Liver (tissue), 9 donors: ENCODE results near the gene KCNIP4. TPM values are rescaled to one million over a fixed set of nuclear protein-coding genes. Genes with fewer than 3 reads are reported as not detected.

ENCODE experiments used
- DNase-seq: peaks from one replicate; pipeline ENCODE4 v3.0.0-alpha.2; 2017; ENCODE audit warnings: low spot score
- H3K27ac ChIP-seq, 2 donors: one replicate each; pipeline ENCODE4 v1.7.0; 2013; ENCODE audit warnings: inconsistent platforms in 2 of 2, low read length in 2 of 2, control low read depth in 1 of 2, low read depth in 1 of 2, mild to moderate bottlenecking in 1 of 2
- H3K27me3 ChIP-seq, 4 donors: one replicate each; pipeline versions ENCODE4 v1.6.1 to v1.7.0; 2013; ENCODE audit warnings: low read length in 3 of 4, inconsistent platforms in 1 of 4, mild to moderate bottlenecking in 1 of 4, moderate library complexity in 1 of 4; ENCODE audit not compliant: control insufficient read depth in 4 of 4, insufficient read depth in 4 of 4
- H3K36me3 ChIP-seq, 4 donors: one replicate each; pipeline versions ENCODE4 v1.6.1 to v1.7.0; 2013; ENCODE audit warnings: low read length in 3 of 4, mild to moderate bottlenecking in 3 of 4, low read depth in 1 of 4, moderate library complexity in 1 of 4; ENCODE audit not compliant: control insufficient read depth in 4 of 4, insufficient read depth in 3 of 4
- H3K4me1 ChIP-seq, 4 donors: one replicate each; pipeline versions ENCODE4 v1.6.1 to v1.7.0; 2013; ENCODE audit warnings: low read length in 3 of 4, mild to moderate bottlenecking in 3 of 4, moderate library complexity in 1 of 4; ENCODE audit not compliant: control insufficient read depth in 4 of 4, insufficient read depth in 4 of 4
- H3K4me3 ChIP-seq, 3 donors: one replicate each; pipeline versions ENCODE4 v1.6.1 to v1.7.0; 2013; ENCODE audit warnings: low read length in 3 of 3, control low read depth in 1 of 3, low read depth in 1 of 3, mild to moderate bottlenecking in 1 of 3
- H3K9ac ChIP-seq, 2 donors: one replicate each; pipeline ENCODE4 v1.7.0; 2013; ENCODE audit warnings: low read length in 2 of 2, mild to moderate bottlenecking in 2 of 2, moderate library complexity in 2 of 2, control low read depth in 1 of 2, low read depth in 1 of 2
- H3K9me3 ChIP-seq, 4 donors: one replicate each; pipeline versions ENCODE4 v1.6.1 to v1.7.0; 2013; ENCODE audit warnings: low read length in 3 of 4; ENCODE audit not compliant: control insufficient read depth in 4 of 4
- FOXA2 ChIP-seq: IDR thresholded peaks from 2 replicates; pipeline ENCODE4 v1.6.1; 2016; ENCODE audit warnings: antibody characterized with exemption
- HNF4A ChIP-seq, 2 donors: conservative IDR thresholded peaks; 2 replicates each; pipeline ENCODE4 v1.6.1; 2016; ENCODE audit warnings: antibody characterized with exemption in 2 of 2, mild to moderate bottlenecking in 2 of 2
- JUND ChIP-seq, 2 donors: IDR thresholded peaks; 2 replicates each; pipeline ENCODE4 v1.6.1; 2016; ENCODE audit warnings: antibody characterized with exemption in 2 of 2
- SP1 ChIP-seq: IDR thresholded peaks from 2 replicates; pipeline ENCODE4 v1.6.1; 2018; ENCODE audit warnings: antibody characterized with exemption, mild to moderate bottlenecking
- TAF1 ChIP-seq: conservative IDR thresholded peaks from 2 replicates; pipeline ENCODE4 v1.6.1; 2016; ENCODE audit warnings: antibody characterized with exemption, mild to moderate bottlenecking
- WGBS: extraction: QIAGEN DNeasy Blood & Tissue Kit; methylation state at CpG from one replicate; pipeline ENCODE4 v1.1.7; 2013; 5-methylcytosine and 5-hydroxymethylcytosine counted together
- polyA plus RNA-seq, 2 donors: library from polyadenylated mRNA; stranded (reverse) in 1 of 2; unstranded in 1 of 2; fragments of 200-250 nt in 1 of 2; fragments of >200 nt in 1 of 2; fragmentation: Nextera tagmentation in 1 of 2; extraction: Ambion mirVana in 1 of 2; gene quantifications; one replicate each; pipeline versions ENCODE4 v1.2.1 to v1.2.3, GENCODE V29; 2013 to 2015
- total RNA-seq, 2 donors: library from RNA; depleted of rRNA; stranded (reverse); fragments of >200 nt; gene quantifications; one replicate each; pipeline ENCODE4 v1.2.3, GENCODE V29; 2014
- TF ChIP-seq, protein P1 (sequence below): IDR thresholded peaks from 2 replicates; pipeline ENCODE4 v1.6.1; 2016; ENCODE audit warnings: antibody characterized with exemption
- TF ChIP-seq, protein P2 (sequence below): IDR thresholded peaks from 2 replicates; pipeline ENCODE4 v1.6.1; 2016; ENCODE audit warnings: antibody characterized with exemption
- TF ChIP-seq, protein P3 (sequence below): IDR thresholded peaks from 2 replicates; pipeline ENCODE4 v1.6.1; 2016; ENCODE audit warnings: antibody characterized with exemption, mild to moderate bottlenecking
- donor health status: healthy.
- donor health status: healthy.
- donor health status: healthy.
- donor health status: healthy.
- donor health status: healthy.

Gene KCNIP4
- total and polyA plus RNA-seq, 4 donors = 0.08 to 0.14 TPM; not detected in 2

DNA sequence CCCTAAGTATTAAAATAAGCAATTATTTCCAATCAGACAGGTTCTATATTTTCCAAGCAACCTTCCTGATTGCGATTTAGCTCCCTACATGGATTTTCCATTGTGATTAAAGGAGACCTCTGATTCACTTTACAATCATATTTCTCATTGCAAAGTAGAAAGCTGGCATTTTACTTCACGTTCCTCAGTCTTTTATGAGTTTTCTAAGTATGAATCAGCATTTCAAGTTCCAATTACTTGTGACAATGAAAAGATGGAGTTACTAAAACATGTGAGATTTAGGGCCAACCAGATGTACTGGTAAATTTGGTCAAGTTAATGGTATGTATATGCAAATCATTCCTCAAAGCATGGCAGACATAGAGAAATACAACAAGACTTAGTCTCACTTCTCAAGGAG is 206.2 kb downstream of the KCNIP4 start:
- 68% methylated on average over 2 of the region's 2 CpGs for WGBS
- TF ChIP-seq TAF1 = no peak
- TF ChIP-seq, protein P1, sequence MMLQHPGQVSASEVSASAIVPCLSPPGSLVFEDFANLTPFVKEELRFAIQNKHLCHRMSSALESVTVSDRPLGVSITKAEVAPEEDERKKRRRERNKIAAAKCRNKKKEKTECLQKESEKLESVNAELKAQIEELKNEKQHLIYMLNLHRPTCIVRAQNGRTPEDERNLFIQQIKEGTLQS = no peak
- TF ChIP-seq, protein P2, sequence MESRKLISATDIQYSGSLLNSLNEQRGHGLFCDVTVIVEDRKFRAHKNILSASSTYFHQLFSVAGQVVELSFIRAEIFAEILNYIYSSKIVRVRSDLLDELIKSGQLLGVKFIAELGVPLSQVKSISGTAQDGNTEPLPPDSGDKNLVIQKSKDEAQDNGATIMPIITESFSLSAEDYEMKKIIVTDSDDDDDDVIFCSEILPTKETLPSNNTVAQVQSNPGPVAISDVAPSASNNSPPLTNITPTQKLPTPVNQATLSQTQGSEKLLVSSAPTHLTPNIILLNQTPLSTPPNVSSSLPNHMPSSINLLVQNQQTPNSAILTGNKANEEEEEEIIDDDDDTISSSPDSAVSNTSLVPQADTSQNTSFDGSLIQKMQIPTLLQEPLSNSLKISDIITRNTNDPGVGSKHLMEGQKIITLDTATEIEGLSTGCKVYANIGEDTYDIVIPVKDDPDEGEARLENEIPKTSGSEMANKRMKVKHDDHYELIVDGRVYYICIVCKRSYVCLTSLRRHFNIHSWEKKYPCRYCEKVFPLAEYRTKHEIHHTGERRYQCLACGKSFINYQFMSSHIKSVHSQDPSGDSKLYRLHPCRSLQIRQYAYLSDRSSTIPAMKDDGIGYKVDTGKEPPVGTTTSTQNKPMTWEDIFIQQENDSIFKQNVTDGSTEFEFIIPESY = no peak
- H3K9ac ChIP-seq = no peak overlapping the region
- no peaks in the 10 kb centered on the region for H3K27me3 ChIP-seq
- H3K9me3 ChIP-seq = no peaks in the 10 kb centered on the region
- no peak overlapping the region for H3K4me3 ChIP-seq
- DNase-seq = no peak
- no peaks in the 10 kb centered on the region for H3K4me1 ChIP-seq
- H3K27ac ChIP-seq = no peak overlapping the region
- no peaks in the 10 kb centered on the region for H3K36me3 ChIP-seq

DNA sequence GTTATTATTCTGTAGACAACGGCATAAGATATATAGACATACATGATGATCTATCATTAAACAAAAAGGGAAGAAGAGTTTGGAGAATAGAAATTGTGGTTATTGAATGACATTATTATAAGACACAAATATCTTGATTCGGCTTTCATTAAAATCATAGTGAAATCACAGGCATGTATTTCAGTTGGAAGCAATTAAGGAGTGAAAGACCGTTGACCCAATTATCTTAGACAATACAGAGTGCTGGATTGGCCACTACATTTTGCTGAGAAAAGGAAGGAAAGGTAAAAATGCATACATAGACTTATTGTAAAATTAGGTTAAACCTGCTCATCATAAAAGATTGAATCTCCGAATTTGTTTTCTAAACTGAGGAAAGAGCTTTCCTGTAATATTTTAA is 209.8 kb downstream of the KCNIP4 start:
- WGBS = 76% methylated on average over 4 of the region's 4 CpGs
- H3K4me1 ChIP-seq = no peaks in the 10 kb centered on the region
- H3K27me3 ChIP-seq = no peaks in the 10 kb centered on the region
- no peaks in the 10 kb centered on the region for H3K36me3 ChIP-seq
- no peak overlapping the region for H3K4me3 ChIP-seq
- no peak overlapping the region for H3K27ac ChIP-seq
- no peak for TF ChIP-seq SP1
- no peak for TF ChIP-seq HNF4A (conservative IDR thresholded peaks at IDR 0.05)
- TF ChIP-seq FOXA2 = no peak
- TF ChIP-seq, protein P1 = no peak
- no peak for DNase-seq
- H3K9me3 ChIP-seq = no peaks in the 10 kb centered on the region
- no peak overlapping the region for H3K9ac ChIP-seq

DNA sequence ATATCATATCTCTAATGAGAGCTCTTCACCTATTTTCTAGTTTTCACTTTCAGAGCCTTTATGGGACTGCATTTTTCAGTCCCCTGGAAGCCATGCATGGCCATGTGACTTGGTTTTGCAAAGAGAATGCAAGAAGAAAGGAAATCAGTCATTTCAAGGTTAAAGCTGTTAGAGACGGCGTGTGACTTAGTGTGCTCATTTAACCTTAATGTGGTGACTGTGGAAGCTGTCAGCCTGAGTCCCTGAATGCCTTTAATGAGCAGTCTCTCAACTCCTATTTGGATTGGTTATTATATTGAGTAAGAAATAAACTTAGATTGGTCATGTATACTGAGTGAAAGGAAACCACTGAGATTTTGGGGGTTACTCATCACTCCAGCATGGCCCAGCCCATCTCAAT is 212.7 kb downstream of the KCNIP4 start:
- Histone ChIP-seq H3K27ac (no peak overlapping the region), H3K36me3 (no peaks in the 10 kb centered on the region), H3K9me3 (no peaks in the 10 kb centered on the region), H3K27me3 (no peaks in the 10 kb centered on the region), H3K9ac (no peak overlapping the region), H3K4me1 (no peaks in the 10 kb centered on the region), H3K4me3 (no peak overlapping the region)
- no peak for TF ChIP-seq JUND (IDR thresholded peaks at IDR 0.05)
- TF ChIP-seq, protein P3, sequence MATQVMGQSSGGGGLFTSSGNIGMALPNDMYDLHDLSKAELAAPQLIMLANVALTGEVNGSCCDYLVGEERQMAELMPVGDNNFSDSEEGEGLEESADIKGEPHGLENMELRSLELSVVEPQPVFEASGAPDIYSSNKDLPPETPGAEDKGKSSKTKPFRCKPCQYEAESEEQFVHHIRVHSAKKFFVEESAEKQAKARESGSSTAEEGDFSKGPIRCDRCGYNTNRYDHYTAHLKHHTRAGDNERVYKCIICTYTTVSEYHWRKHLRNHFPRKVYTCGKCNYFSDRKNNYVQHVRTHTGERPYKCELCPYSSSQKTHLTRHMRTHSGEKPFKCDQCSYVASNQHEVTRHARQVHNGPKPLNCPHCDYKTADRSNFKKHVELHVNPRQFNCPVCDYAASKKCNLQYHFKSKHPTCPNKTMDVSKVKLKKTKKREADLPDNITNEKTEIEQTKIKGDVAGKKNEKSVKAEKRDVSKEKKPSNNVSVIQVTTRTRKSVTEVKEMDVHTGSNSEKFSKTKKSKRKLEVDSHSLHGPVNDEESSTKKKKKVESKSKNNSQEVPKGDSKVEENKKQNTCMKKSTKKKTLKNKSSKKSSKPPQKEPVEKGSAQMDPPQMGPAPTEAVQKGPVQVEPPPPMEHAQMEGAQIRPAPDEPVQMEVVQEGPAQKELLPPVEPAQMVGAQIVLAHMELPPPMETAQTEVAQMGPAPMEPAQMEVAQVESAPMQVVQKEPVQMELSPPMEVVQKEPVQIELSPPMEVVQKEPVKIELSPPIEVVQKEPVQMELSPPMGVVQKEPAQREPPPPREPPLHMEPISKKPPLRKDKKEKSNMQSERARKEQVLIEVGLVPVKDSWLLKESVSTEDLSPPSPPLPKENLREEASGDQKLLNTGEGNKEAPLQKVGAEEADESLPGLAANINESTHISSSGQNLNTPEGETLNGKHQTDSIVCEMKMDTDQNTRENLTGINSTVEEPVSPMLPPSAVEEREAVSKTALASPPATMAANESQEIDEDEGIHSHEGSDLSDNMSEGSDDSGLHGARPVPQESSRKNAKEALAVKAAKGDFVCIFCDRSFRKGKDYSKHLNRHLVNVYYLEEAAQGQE = no peak
- WGBS = 54% methylated on average over 2 of the region's 2 CpGs
- DNase-seq = no peak
